IMR-90 (cell line): ENCODE data around the gene CRYBA4. TPM values are rescaled to one million over a fixed set of nuclear protein-coding genes. Genes with fewer than 3 reads are reported as not detected.
A peak's percentile ranks its signal among the peaks of the same experiment; 100 is the strongest.

Experiments
- ATAC-seq: fragments of 200-7000 bp; cut with Tn5 transposase; 2 replicates; pipeline ENCODE4 v1.9.1; 2020; ENCODE audit warnings: low read depth, mild to moderate bottlenecking, moderate library complexity
- BruUV-seq: library from RNA; stranded (reverse); fragments of 400-500 nt; replicated peaks from 2 replicates; lab custom pipeline; 2021; lab: Mats Ljungman, UMichigan
- CTCF ChIA-PET: fragments of 300-600 bp; formaldehyde crosslinking; extraction: SDS; loops from one replicate; lab custom pipeline; 2021; ENCODE audit warnings: antibody characterized with exemption; lab: Yijun Ruan, JAX
- POLR2A ChIA-PET: fragments of 300-600 bp; sonication (Branson Sonifier 250); formaldehyde crosslinking; loops from one replicate; lab custom pipeline; 2022; ENCODE audit warnings: antibody characterized with exemption; ENCODE audit not compliant: unreplicated experiment; lab: Charles Lee
- DNase-seq: peaks from one replicate; pipeline ENCODE4 v3.0.0; 2013
- H2AFZ ChIP-seq: replicated peaks from 2 replicates; pipeline ENCODE3; 2013; ENCODE audit warnings: low read length, mild to moderate bottlenecking; ENCODE audit not compliant: poor library complexity
- H2AK5ac ChIP-seq: 2 replicates; pipeline ENCODE4 v1.6.1; 2013; ENCODE audit warnings: low read depth, low read length, inconsistent platforms
- H2AK9ac ChIP-seq: replicated peaks from 2 replicates; pipeline ENCODE3; 2013; ENCODE audit warnings: mild to moderate bottlenecking, low read depth, low read length, moderate library complexity; ENCODE audit not compliant: poor library complexity
- H2BK120ac ChIP-seq: 2 replicates; pipeline ENCODE4 v1.6.1; 2013; ENCODE audit warnings: low read depth, low read length, inconsistent platforms
- H2BK15ac ChIP-seq: 3 replicates; pipeline ENCODE4 v1.6.1; 2013; ENCODE audit warnings: low read depth, low read length, inconsistent platforms
- H2BK20ac ChIP-seq: 2 replicates; pipeline ENCODE4 v1.6.1; 2013; ENCODE audit warnings: low read depth, mild to moderate bottlenecking, inconsistent platforms, low read length, moderate library complexity
- H2BK5ac ChIP-seq: 2 replicates; pipeline ENCODE4 v1.6.1; 2013; ENCODE audit warnings: mild to moderate bottlenecking, low read depth, low read length, inconsistent platforms; ENCODE audit not compliant: poor library complexity, severe bottlenecking
- H3K14ac ChIP-seq: replicated peaks from 2 replicates; pipeline ENCODE4 v1.6.1; 2013; ENCODE audit warnings: low read depth, low read length, inconsistent platforms
- H3K18ac ChIP-seq: 2 replicates; pipeline ENCODE4 v1.6.1; 2013; ENCODE audit warnings: low read depth, low read length, control low read depth
- H3K23ac ChIP-seq: 2 replicates; pipeline ENCODE4 v1.6.1; 2013; ENCODE audit warnings: low read depth, low read length, inconsistent platforms
- H3K27ac ChIP-seq: 2 replicates; pipeline ENCODE4 v1.5.1; 2013; ENCODE audit warnings: mild to moderate bottlenecking, control low read depth, low read length; ENCODE audit not compliant: insufficient read depth
- H3K27me3 ChIP-seq: 2 replicates; pipeline ENCODE4 v1.6.1; 2013; ENCODE audit warnings: low read length; ENCODE audit not compliant: control insufficient read depth, insufficient read depth
- H3K36me3 ChIP-seq: 2 replicates; pipeline ENCODE4 v1.6.1; 2013; ENCODE audit warnings: low read length, mixed read lengths; ENCODE audit not compliant: control insufficient read depth, insufficient read depth
- H3K4ac ChIP-seq: 2 replicates; pipeline ENCODE4 v1.6.1; 2013; ENCODE audit warnings: low read depth, low read length, inconsistent platforms
- H3K4me1 ChIP-seq: 2 replicates; pipeline ENCODE4 v1.6.1; 2013; ENCODE audit warnings: low read length, mixed read lengths; ENCODE audit not compliant: control insufficient read depth, insufficient read depth
- H3K4me2 ChIP-seq: 2 replicates; pipeline ENCODE4 v1.6.1; 2013; ENCODE audit warnings: low read depth, mild to moderate bottlenecking, control low read depth, low read length, moderate library complexity
- H3K4me3 ChIP-seq: 2 replicates; pipeline ENCODE4 v1.5.1; 2013; ENCODE audit warnings: low read depth, mild to moderate bottlenecking, control low read depth, low read length, moderate library complexity; ENCODE audit not compliant: insufficient read depth
- H3K56ac ChIP-seq: 2 replicates; pipeline ENCODE4 v1.6.1; 2013; ENCODE audit warnings: low read length, inconsistent platforms; ENCODE audit not compliant: insufficient read depth; ENCODE audit errors: extremely low read depth
- H3K79me1 ChIP-seq, 2 experiments: 2 replicates each; pipeline ENCODE4 v1.6.1; 2013; ENCODE audit warnings: low read length in 2 of 2, inconsistent platforms in 1 of 2, low read depth in 1 of 2
- H3K9ac ChIP-seq: 2 replicates; pipeline ENCODE4 v1.6.1; 2013; ENCODE audit warnings: low read depth, low read length, control low read depth
- H3K9me1 ChIP-seq: 2 replicates; pipeline ENCODE4 v1.6.1; 2013; ENCODE audit warnings: low read length, inconsistent platforms; ENCODE audit not compliant: insufficient read depth
- H3K9me3 ChIP-seq: 2 replicates; pipeline ENCODE4 v1.6.1; 2013; ENCODE audit warnings: low read length; ENCODE audit not compliant: control insufficient read depth, insufficient read depth
- H4K20me1 ChIP-seq: 2 replicates; pipeline ENCODE4 v1.6.1; 2013; ENCODE audit warnings: low read length, inconsistent platforms; ENCODE audit not compliant: insufficient read depth
- H4K5ac ChIP-seq: 2 replicates; pipeline ENCODE4 v1.6.1; 2013; ENCODE audit warnings: mild to moderate bottlenecking, low read depth, low read length, control low read depth
- H4K8ac ChIP-seq, 2 experiments: 2 replicates each; pipeline ENCODE4 v1.6.1; 2013; ENCODE audit warnings: low read depth in 2 of 2, low read length in 2 of 2, control low read depth in 1 of 2, inconsistent platforms in 1 of 2
- H4K91ac ChIP-seq: 2 replicates; pipeline ENCODE4 v1.6.1; 2013; ENCODE audit warnings: low read depth, low read length, inconsistent platforms; ENCODE audit not compliant: insufficient read depth
- CHD1 ChIP-seq: IDR thresholded peaks from 2 replicates; pipeline ENCODE4 v1.6.1; 2012; ENCODE audit warnings: low read depth, low read length, improper control_type of control experiment
- MAZ ChIP-seq: IDR thresholded peaks from 2 replicates; pipeline ENCODE4 v1.6.1; 2012; ENCODE audit warnings: low read depth, mild to moderate bottlenecking, low read length, improper control_type of control experiment, moderate library complexity, borderline replicate concordance
- MXI1 ChIP-seq: IDR thresholded peaks from 2 replicates; pipeline ENCODE4 v1.6.1; 2012; ENCODE audit warnings: low read depth, mild to moderate bottlenecking, low read length, moderate library complexity, borderline replicate concordance
- POLR2A ChIP-seq: IDR thresholded peaks from 2 replicates; pipeline ENCODE4 v1.6.1; 2012; ENCODE audit warnings: mild to moderate bottlenecking, low read depth, low read length
- RFX5 ChIP-seq: IDR thresholded peaks from 2 replicates; pipeline ENCODE4 v1.8.0; 2012; ENCODE audit warnings: low read depth, mild to moderate bottlenecking, low read length, moderate library complexity
- WGBS, 2 experiments: methylation state at CpG; one replicate each; pipeline versions ENCODE4 v1.1.5 to v1.1.7; 2013; ENCODE audit warnings: missing lambda C conversion rate in 2 of 2; ENCODE audit not compliant: insufficient read length in 1 of 2; ENCODE audit errors: extremely low coverage in 2 of 2; 5-methylcytosine and 5-hydroxymethylcytosine counted together
- dilution Hi-C: fragments of 300-500 bp; cut with HindIII; formaldehyde crosslinking; loops from one replicate; pipeline ENCODE4 v1.14.3; 2018; ENCODE audit warnings: low sequenced_read_pairs; ENCODE audit not compliant: unreplicated experiment
- in situ Hi-C: fragments of 300-500 bp; cut with MboI; formaldehyde crosslinking; loops from 3 replicates; pipeline ENCODE4 v1.14.3; 2019; ENCODE audit warnings: low sequenced_read_pairs, inconsistent platforms, mixed read lengths
- intact Hi-C: fragments of 100-400 bp; cut with micrococcal nuclease; formaldehyde crosslinking; loops from 2 replicates; pipeline ENCODE4 v1.10.0; 2022
- polyA plus RNA-seq, 3 experiments: library from polyadenylated mRNA; depleted of rRNA; stranded (reverse); fragments of >200 nt; gene quantifications; 2 replicates each; pipeline ENCODE4 v1.2.3, GENCODE V29; 2012; ENCODE audit warnings: low replicate concordance in 1 of 3
- total RNA-seq: library from RNA; depleted of rRNA; stranded (reverse); fragments of >200 nt; gene quantifications from 2 replicates; pipeline ENCODE4 v1.2.3, GENCODE V29; 2012

CRYBA4 gene
- total and polyA plus RNA-seq, 2 of the 4 experiments (the other 2 are of a cell fraction), result not detected

DNA sequence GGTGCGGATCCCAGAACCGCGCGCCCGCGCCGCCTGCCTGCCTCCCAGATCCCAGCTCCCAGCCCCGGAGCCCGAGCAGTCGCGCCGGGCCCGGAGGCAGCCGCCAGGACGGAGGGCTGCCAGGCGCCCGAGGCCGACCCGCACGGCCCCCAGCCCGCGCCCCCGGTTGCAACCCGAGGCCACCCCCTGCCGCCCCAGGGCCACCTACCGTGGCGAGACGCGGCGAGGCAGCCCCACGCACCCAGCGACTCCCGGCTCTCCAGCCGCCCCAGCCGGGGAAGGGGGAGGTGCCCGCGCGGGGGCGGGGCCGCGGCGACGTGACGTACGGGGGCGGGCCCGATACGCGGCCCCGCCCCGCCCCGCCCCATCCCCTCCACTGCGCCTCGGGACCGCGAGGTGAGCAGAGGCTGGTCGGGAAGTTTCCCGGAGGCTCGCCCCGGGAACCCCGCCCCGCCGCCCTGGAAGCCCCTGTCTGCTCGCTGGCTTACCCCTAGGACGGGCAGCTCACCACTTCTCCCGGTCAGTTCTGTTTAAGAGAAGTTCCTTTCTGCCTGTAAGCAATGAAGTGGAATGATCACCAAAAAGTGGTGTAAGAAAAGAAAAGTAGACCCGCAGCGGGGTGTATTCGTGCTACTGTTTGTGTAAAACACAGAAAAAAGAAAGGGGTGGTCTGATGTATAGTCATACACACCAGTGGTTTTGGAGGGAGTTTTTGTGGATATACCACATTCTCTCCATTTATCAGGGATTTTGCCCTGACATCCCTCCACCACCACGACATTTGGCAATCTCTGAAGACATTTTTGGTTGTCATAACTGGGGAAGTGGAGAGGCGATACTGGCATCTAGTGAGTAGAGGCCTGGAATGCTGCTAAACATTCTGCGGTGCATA is 31.7 kb upstream of the CRYBA4 start, which contains the start of gene TPST2:
Gene TPST2 (minus strand): TSS at position 288 of the 892 bp plus-strand sequence. CDS start 48,502 bp downstream, outside the sequence.
- in situ Hi-C loops (loop anchor here (10.0 kb wide), 1 partner anchor 55 kb away; no protein-coding TSS in a partner anchor), intact Hi-C loops (loop anchor here (5.0 kb wide), 2 partner anchors 78 to 88 kb away; partner anchors contain the start of gene TFIP11), dilution Hi-C loops (no loop called here)
- peaks cover 7% of the 10 kb centered on the region for H3K9me1 ChIP-seq
- CTCF ChIA-PET, result no interaction called here
- peak within 1 kb of the TSS; percentile 88 for H3K23ac ChIP-seq
- TF ChIP-seq POLR2A, result peak; percentile 72
- no peak for TF ChIP-seq RFX5
- TF ChIP-seq MAZ, result peak; percentile 63; the same call in 1 of the 2 replicates
- TF ChIP-seq MXI1, result 0 out of 2 replicates have a peak, but pooled peaks have one; percentile 22
- TF ChIP-seq CHD1, result no peak
- H4K20me1 ChIP-seq, result peaks cover 19% of the 10 kb centered on the region; the same call in 1 of the 2 replicates
- peak within 1 kb of the TSS; percentile 79; the same call in 1 of the 2 replicates for H4K5ac ChIP-seq
- peaks cover 19 to 40% of the 10 kb centered on the region in 2 experiments for H3K79me1 ChIP-seq
- H3K14ac ChIP-seq, result peak within 1 kb of the TSS; percentile 86
- peaks cover 9% of the 10 kb centered on the region for H3K27me3 ChIP-seq
- H3K36me3 ChIP-seq, result no peaks in the 10 kb centered on the region
- H2BK5ac ChIP-seq, result peak within 1 kb of the TSS; percentile 59
- peak within 1 kb of the TSS; percentile 20; the same call in 1 of the 2 replicates for H2BK20ac ChIP-seq
- H3K9me3 ChIP-seq, result no peaks in the 10 kb centered on the region
- H3K18ac ChIP-seq, result peak within 1 kb of the TSS; percentile 57
- WGBS, 2 experiments, result 0% methylated on average over 13 of the region's 72 CpGs; no CpG with 5 or more reads in 1 of the 2 experiments
- H2AK9ac ChIP-seq, result peak within 1 kb of the TSS; percentile 97
- DNase-seq, result peak; percentile 65
- POLR2A ChIA-PET, result no interaction called here
- no TSS peak for BruUV-seq
- peak within 1 kb of the TSS; percentile 49 for H2BK120ac ChIP-seq
- H4K91ac ChIP-seq, result peak within 1 kb of the TSS; percentile 61
- peak within 1 kb of the TSS; percentile 91 for H2AFZ ChIP-seq
- H2AK5ac ChIP-seq, result peak within 1 kb of the TSS; percentile 71; the same call in 1 of the 2 replicates
- H3K4me3 ChIP-seq, result peak within 1 kb of the TSS; percentile 95
- peaks cover 10% of the 10 kb centered on the region for H3K4me1 ChIP-seq
- H3K27ac ChIP-seq, result peak within 1 kb of the TSS; percentile 73
- peak within 1 kb of the TSS; percentile 84 for H3K4ac ChIP-seq
- peak within 1 kb of the TSS; percentile 88 for H3K9ac ChIP-seq
- peak within 1 kb of the TSS; percentile 76; the same call in 1 of the 2 replicates for H3K56ac ChIP-seq
- H3K4me2 ChIP-seq, result peak within 1 kb of the TSS; percentile 94
- peak within 1 kb of the TSS; percentile 81; the same call in 2 of the 3 replicates for H2BK15ac ChIP-seq
- peak within 1 kb of the TSS; percentile 84 to 98 for H4K8ac ChIP-seq
- ATAC-seq, result peak; percentile 97
